Activated CD4-positive, alpha-beta T cell treated with anti-CD3 and anti-CD28 coated beads, Interleukin-2, amount 50 U/mL, for 16 hours (primary cell): ENCODE results near the gene RABL6.

Experiments
- DNase-seq: peaks from one replicate; pipeline ENCODE4 v3.0.0-alpha.2; 2020

RABL6 gene

GRCh38 chr9:136886610-136887597, 79.2 kb downstream of the RABL6 start:
- DNase-seq = peak; percentile 45

GRCh38 chr9:136888454-136888853, 80.7 kb downstream of the RABL6 start:
- no peak for DNase-seq

GRCh38 chr9:136889858-136890257, 82.1 kb downstream of the RABL6 start:
- no peak for DNase-seq

GRCh38 chr9:136890661-136891060, 82.9 kb downstream of the RABL6 start:
- no peak for DNase-seq
